Upper lobe of left lung (tissue), 6 donors: ENCODE results near the gene HTR1A. TPM values are rescaled to one million over a fixed set of nuclear protein-coding genes. Genes with fewer than 3 reads are reported as not detected.

ENCODE experiments used
- ATAC-seq, 2 donors: fragments of 200-7000 bp; cut with Tn5 transposase; one replicate each; pipeline ENCODE4 v1.9.1; 2022; ENCODE audit warnings: mild to moderate bottlenecking in 2 of 2, moderate library complexity in 2 of 2; ENCODE audit not compliant: low FRiP score in 2 of 2
- DNase-seq, 2 donors: peaks; one replicate each; pipeline ENCODE4 v3.0.0-alpha.2; 2019 to 2020
- H3K27ac ChIP-seq, 4 donors: fragments of 200-600 bp; sonication (generic); one replicate each; pipeline ENCODE4 v1.5.1; 2016 to 2019
- H3K27me3 ChIP-seq, 4 donors: fragments of 200-600 bp; sonication (generic); one replicate each; pipeline ENCODE4 v1.5.1; 2017 to 2019
- H3K36me3 ChIP-seq, 4 donors: fragments of 200-600 bp; sonication (generic); one replicate each; pipeline ENCODE4 v1.5.1; 2016 to 2019
- H3K4me1 ChIP-seq, 4 donors: fragments of 200-600 bp; sonication (generic); one replicate each; pipeline ENCODE4 v1.5.1; 2018 to 2019
- H3K4me3 ChIP-seq, 4 donors: fragments of 200-600 bp; sonication (generic); one replicate each; pipeline ENCODE4 v1.5.1; 2017 to 2019; ENCODE audit warnings: mild to moderate bottlenecking in 2 of 4, moderate library complexity in 1 of 4
- H3K9me3 ChIP-seq, 4 donors: fragments of 200-600 bp; sonication (generic); one replicate each; pipeline ENCODE4 v1.5.1; 2018 to 2019
- CTCF ChIP-seq, 6 experiments: fragments of 450-650 bp in 4 of 6; fragments of 200-600 bp in 2 of 6; sonication (generic) in 2 of 6; IDR thresholded peaks; one replicate each; pipeline ENCODE4 v1.5.1; 2016 to 2019; ENCODE audit warnings: antibody characterized with exemption in 6 of 6
- EP300 ChIP-seq, 4 donors: sonication (generic); formaldehyde crosslinking; IDR thresholded peaks; one replicate each; pipeline ENCODE4 v1.5.1; 2017; ENCODE audit warnings: antibody characterized with exemption in 4 of 4, control low read depth in 2 of 4
- POLR2A ChIP-seq, 4 donors: fragments of 450-650 bp; IDR thresholded peaks; one replicate each; pipeline ENCODE4 v1.5.1; 2016 to 2017; ENCODE audit warnings: antibody characterized with exemption in 4 of 4, mild to moderate bottlenecking in 2 of 4
- POLR2AphosphoS5 ChIP-seq, 2 donors: sonication (generic); formaldehyde crosslinking; IDR thresholded peaks; one replicate each; pipeline ENCODE4 v1.5.1; 2017; ENCODE audit warnings: antibody characterized with exemption in 2 of 2
- WGBS, 2 donors: methylation state at CpG; one replicate each; pipeline ENCODE4 v1.1.5; 2017 to 2018; 5-methylcytosine and 5-hydroxymethylcytosine counted together
- total RNA-seq, 6 donors: library from RNA; depleted of rRNA in 4 of 6; stranded (reverse); fragments of >200 nt in 4 of 6; gene quantifications; one replicate each; pipeline versions ENCODE4 v1.1.0 to v1.2.1, GENCODE V29; 2016 to 2021
- donor health status: DM: no; HTN: no; CAD: no; lungs with moderate emphysema.
- donor health status: DM: no; HTN: yes; CAD: no; lungs with severe emphysema.

The HTR1A gene
- total RNA-seq, 6 donors from 2014 or later, result 0.55 TPM; not detected in 5

- Histone ChIP-seq H3K9me3 (peaks cover 0 to 12% (median 0%) of the 10 kb centered on the region in 4 donors), H3K4me1 (no peaks in the 10 kb centered on the region), H3K4me3 (no peak overlapping the region), H3K27ac (no peak overlapping the region), H3K27me3 (peaks cover 0 to 22% (median 10%) of the 10 kb centered on the region in 4 donors), H3K36me3 (no peaks in the 10 kb centered on the region)
- peak in 1 of 2 donors; percentile 7 for ATAC-seq
- WGBS, 2 donors, result 15 to 17% methylated on average over 10 to 27 of the region's 27 CpGs
- TF ChIP-seq CTCF (IDR thresholded peaks at IDR 0.05), result no peak
- TF ChIP-seq POLR2AphosphoS5 (IDR thresholded peaks at IDR 0.05), result no peak
- no peak for TF ChIP-seq EP300 (IDR thresholded peaks at IDR 0.05)
- TF ChIP-seq POLR2A (IDR thresholded peaks at IDR 0.05), result no peak
- peak in 1 of 2 donors; percentile 62 for DNase-seq
These were observed 1.6 kb downstream of the HTR1A start for GRCh38 chr5:63960646-63961045.

GRCh38 chr5:63959177-63959982 lies 2.9 kb downstream of the HTR1A start:
- Histone ChIP-seq H3K27me3 (peaks cover 0 to 22% (median 10%) of the 10 kb centered on the region in 4 donors), H3K9me3 (peaks cover 0 to 12% (median 0%) of the 10 kb centered on the region in 4 donors), H3K4me3 (no peak overlapping the region), H3K27ac (no peak overlapping the region), H3K36me3 (no peaks in the 10 kb centered on the region), H3K4me1 (no peaks in the 10 kb centered on the region)
- WGBS, 2 donors, result 4 to 6% methylated on average over 34 to 43 of the region's 44 CpGs
- DNase-seq, result peak in 1 of 2 donors; percentile 82
- TF ChIP-seq CTCF (IDR thresholded peaks at IDR 0.05), result peak in 1 of 6 experiments; percentile 14
- no peak for TF ChIP-seq EP300 (IDR thresholded peaks at IDR 0.05)
- no peak for ATAC-seq

GRCh38 chr5:63958654-63959053 lies 3.6 kb downstream of the HTR1A start:
- H3K4me1 ChIP-seq, result no peaks in the 10 kb centered on the region
- no peaks in the 10 kb centered on the region for H3K36me3 ChIP-seq
- peaks cover 0 to 12% (median 0%) of the 10 kb centered on the region in 4 donors for H3K9me3 ChIP-seq
- no peak overlapping the region for H3K27ac ChIP-seq
- no peak overlapping the region for H3K4me3 ChIP-seq
- DNase-seq (no peak), ATAC-seq (no peak)
- TF ChIP-seq CTCF (IDR thresholded peaks at IDR 0.05), result no peak
- TF ChIP-seq POLR2A (IDR thresholded peaks at IDR 0.05), result no peak
- no peak for TF ChIP-seq POLR2AphosphoS5 (IDR thresholded peaks at IDR 0.05)
- no peak for TF ChIP-seq EP300 (IDR thresholded peaks at IDR 0.05)
- 27 to 34% methylated on average over 3 of the region's 3 CpGs for WGBS, 2 donors
- peaks cover 0 to 22% (median 10%) of the 10 kb centered on the region in 4 donors for H3K27me3 ChIP-seq

GRCh38 chr5:63957617-63958016 lies 4.6 kb downstream of the HTR1A start:
- Histone ChIP-seq H3K4me1 (no peaks in the 10 kb centered on the region), H3K36me3 (no peaks in the 10 kb centered on the region), H3K27ac (no peak overlapping the region), H3K27me3 (peaks cover 0 to 21% (median 10%) of the 10 kb centered on the region in 4 donors), H3K9me3 (peaks cover 0 to 12% (median 0%) of the 10 kb centered on the region in 4 donors), H3K4me3 (no peak overlapping the region)
- WGBS, 2 donors, result 81 to 83% methylated on average over 2 of the region's 2 CpGs
- TF ChIP-seq CTCF (IDR thresholded peaks at IDR 0.05) (no peak), POLR2A (IDR thresholded peaks at IDR 0.05) (no peak), POLR2AphosphoS5 (IDR thresholded peaks at IDR 0.05) (no peak), EP300 (IDR thresholded peaks at IDR 0.05) (no peak)
- ATAC-seq (no peak), DNase-seq (no peak)
